Transverse colon (tissue), 3 donors: ENCODE data around the gene TMEM234.

Source experiments
- EP300 ChIP-seq: sonication (generic); formaldehyde crosslinking; IDR thresholded peaks from one replicate; pipeline ENCODE4 v1.6.1; 2017; ENCODE audit warnings: antibody characterized with exemption, low read depth
- POLR2A ChIP-seq: fragments of 450-650 bp; IDR thresholded peaks from one replicate; pipeline ENCODE4 v1.6.1; 2016; ENCODE audit warnings: antibody characterized with exemption, mild to moderate bottlenecking, moderate library complexity
- TF ChIP-seq, protein P1 (sequence below), 5 experiments: fragments of 200-600 bp in 3 of 5; fragments of 450-650 bp in 2 of 5; sonication (generic) in 3 of 5; IDR thresholded peaks; 1 replicate in 2 of 5; 2 replicates in 3 of 5; pipeline ENCODE4 v1.5.1; 2016 to 2017; ENCODE audit warnings: antibody characterized with exemption in 5 of 5, inconsistent platforms in 3 of 5, mild to moderate bottlenecking in 2 of 5, moderate library complexity in 1 of 5

- TF ChIP-seq, protein P1, sequence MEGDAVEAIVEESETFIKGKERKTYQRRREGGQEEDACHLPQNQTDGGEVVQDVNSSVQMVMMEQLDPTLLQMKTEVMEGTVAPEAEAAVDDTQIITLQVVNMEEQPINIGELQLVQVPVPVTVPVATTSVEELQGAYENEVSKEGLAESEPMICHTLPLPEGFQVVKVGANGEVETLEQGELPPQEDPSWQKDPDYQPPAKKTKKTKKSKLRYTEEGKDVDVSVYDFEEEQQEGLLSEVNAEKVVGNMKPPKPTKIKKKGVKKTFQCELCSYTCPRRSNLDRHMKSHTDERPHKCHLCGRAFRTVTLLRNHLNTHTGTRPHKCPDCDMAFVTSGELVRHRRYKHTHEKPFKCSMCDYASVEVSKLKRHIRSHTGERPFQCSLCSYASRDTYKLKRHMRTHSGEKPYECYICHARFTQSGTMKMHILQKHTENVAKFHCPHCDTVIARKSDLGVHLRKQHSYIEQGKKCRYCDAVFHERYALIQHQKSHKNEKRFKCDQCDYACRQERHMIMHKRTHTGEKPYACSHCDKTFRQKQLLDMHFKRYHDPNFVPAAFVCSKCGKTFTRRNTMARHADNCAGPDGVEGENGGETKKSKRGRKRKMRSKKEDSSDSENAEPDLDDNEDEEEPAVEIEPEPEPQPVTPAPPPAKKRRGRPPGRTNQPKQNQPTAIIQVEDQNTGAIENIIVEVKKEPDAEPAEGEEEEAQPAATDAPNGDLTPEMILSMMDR (IDR thresholded peaks at IDR 0.05): no peak
- no peak for TF ChIP-seq EP300
- TF ChIP-seq POLR2A: no peak
Measured at GRCh38 chr1:32199043-32199716, 23.0 kb downstream of the TMEM234 start.
